PC-9 (cell line): ENCODE results near the gene HOXC9. TPM values are rescaled to one million over a fixed set of nuclear protein-coding genes. Genes with fewer than 3 reads are reported as not detected.

ENCODE experiments used
- BruUV-seq: library from RNA; stranded (reverse); fragments of 400-500 nt; replicated peaks from 2 replicates; lab custom pipeline; 2021; lab: Mats Ljungman, UMichigan
- CTCF ChIA-PET: fragments of 300-600 bp; sonication (Branson Sonifier 250); formaldehyde crosslinking; loops from one replicate; lab custom pipeline; 2022; ENCODE audit warnings: antibody characterized with exemption; lab: Charles Lee
- POLR2A ChIA-PET: fragments of 300-600 bp; sonication (Branson Sonifier 250); formaldehyde crosslinking; loops from one replicate; lab custom pipeline; 2022; ENCODE audit warnings: antibody characterized with exemption; ENCODE audit not compliant: unreplicated experiment; lab: Charles Lee
- DNase-seq, 2 experiments: peaks; one replicate each; pipeline versions ENCODE4 v3.0.0 to v3.0.0-alpha.2; 2015 to 2022; ENCODE audit warnings: mixed read lengths in 1 of 2
- H2AFZ ChIP-seq: fragments of 200-600 bp; sonication (generic); 2 replicates; pipeline ENCODE4 v1.8.1; 2017; ENCODE audit warnings: antibody characterized with exemption
- H3F3A ChIP-seq: fragments of 200-600 bp; sonication (generic); 2 replicates; pipeline ENCODE4 v1.8.1; 2017; ENCODE audit warnings: antibody characterized with exemption, mild to moderate bottlenecking, low read depth; ENCODE audit not compliant: insufficient read depth
- H3K27ac ChIP-seq: fragments of 200-600 bp; sonication (generic); 2 replicates; pipeline ENCODE4 v1.6.1; 2016; ENCODE audit warnings: mixed run types
- H3K27me3 ChIP-seq: fragments of 200-600 bp; sonication (generic); 2 replicates; pipeline ENCODE4 v1.6.1; 2016; ENCODE audit warnings: low read depth, mixed run types; ENCODE audit not compliant: insufficient read depth
- H3K36me3 ChIP-seq: fragments of 200-600 bp; sonication (generic); 2 replicates; pipeline ENCODE4 v1.6.1; 2016; ENCODE audit warnings: low read depth, mixed run types
- H3K4me1 ChIP-seq: fragments of 200-600 bp; sonication (generic); replicated peaks from 2 replicates; pipeline ENCODE4 v1.6.1; 2016; ENCODE audit warnings: mixed run types; ENCODE audit not compliant: insufficient read depth
- H3K4me2 ChIP-seq: fragments of 200-600 bp; sonication (generic); 2 replicates; pipeline ENCODE4 v1.6.1; 2017; ENCODE audit warnings: mixed run types
- H3K4me3 ChIP-seq: fragments of 200-600 bp; sonication (generic); 2 replicates; pipeline ENCODE4 v1.6.1; 2016; ENCODE audit warnings: mixed run types
- H3K79me2 ChIP-seq: fragments of 200-600 bp; sonication (generic); 2 replicates; pipeline ENCODE4 v1.6.1; 2017; ENCODE audit warnings: low read depth, mixed run types
- H3K9me2 ChIP-seq: fragments of 200-600 bp; sonication (generic); 2 replicates; pipeline ENCODE4 v1.8.1; 2017; ENCODE audit warnings: mild to moderate bottlenecking; ENCODE audit not compliant: insufficient read depth
- H3K9me3 ChIP-seq: fragments of 200-600 bp; sonication (generic); 2 replicates; pipeline ENCODE4 v1.8.1; 2016; ENCODE audit warnings: low read depth; ENCODE audit not compliant: insufficient read depth
- H4K20me1 ChIP-seq: fragments of 200-600 bp; sonication (generic); 2 replicates; pipeline ENCODE4 v1.8.1; 2017; ENCODE audit not compliant: insufficient read depth
- CTCF ChIP-seq: fragments of 200-600 bp; sonication (generic); conservative IDR thresholded peaks from 2 replicates; pipeline ENCODE4 v1.6.1; 2017; ENCODE audit warnings: mixed run types, antibody characterized with exemption, mild to moderate bottlenecking, moderate library complexity
- EZH2 ChIP-seq: fragments of 200-600 bp; sonication (generic); IDR thresholded peaks from 2 replicates; pipeline ENCODE4 v1.8.0; 2017; ENCODE audit warnings: antibody characterized with exemption, low read depth
- intact Hi-C: fragments of 100-400 bp; cut with micrococcal nuclease; formaldehyde crosslinking; loops from one replicate; pipeline ENCODE4 v1.10.0; 2022; ENCODE audit not compliant: unreplicated experiment
- total RNA-seq: library from RNA; stranded (reverse); gene quantifications from 2 replicates; pipeline ENCODE4 v1.2.3, GENCODE V29; 2021

HOXC9 gene
- total RNA-seq, 1 experiment from 2014 or later: 10.2 TPM

DNA sequence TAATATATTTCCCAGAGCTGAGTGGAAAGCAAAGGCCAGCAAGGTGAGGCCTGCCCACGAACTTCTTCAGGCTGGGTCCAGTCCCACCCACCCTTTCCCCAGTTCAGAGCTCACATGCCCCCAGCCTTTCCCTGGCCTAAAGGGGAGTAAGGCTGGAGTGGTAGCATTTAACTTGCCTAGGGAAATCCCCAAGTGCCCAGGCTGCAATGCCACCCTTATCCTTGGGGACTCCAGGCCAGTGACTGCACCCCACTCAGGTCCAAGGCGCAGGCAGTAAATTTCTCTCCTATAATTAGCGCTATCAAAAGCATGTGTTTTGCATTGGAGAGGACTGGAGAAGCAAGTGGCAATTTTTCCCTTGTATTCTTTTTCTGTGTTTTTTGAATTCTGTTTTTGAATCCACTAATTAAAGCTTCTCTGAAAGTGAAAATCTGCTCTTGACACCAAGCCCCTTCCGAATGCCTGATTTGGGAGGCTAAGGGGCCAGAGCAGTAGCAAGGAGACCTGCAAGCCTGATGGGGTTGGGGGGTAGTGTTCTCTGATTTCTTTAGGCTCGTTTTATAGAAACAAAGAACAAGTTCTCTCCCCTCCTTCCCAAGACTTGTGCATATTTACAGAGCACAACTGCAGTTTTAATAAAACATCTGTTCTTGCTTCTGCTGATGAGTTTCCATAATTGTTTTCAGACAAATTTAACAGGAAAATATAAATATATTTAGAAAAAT, 24.8 kb downstream of the HOXC9 start:
- Histone ChIP-seq H2AFZ (no peak overlapping the region), H3K4me2 (no peak overlapping the region), H3K79me2 (no peaks in the 10 kb centered on the region), H3K27me3 (no peaks in the 10 kb centered on the region), H4K20me1 (no peaks in the 10 kb centered on the region), H3K36me3 (no peaks in the 10 kb centered on the region), H3F3A (no peaks in the 10 kb centered on the region), H3K9me2 (no peaks in the 10 kb centered on the region), H3K4me1 (no peaks in the 10 kb centered on the region), H3K9me3 (no peaks in the 10 kb centered on the region), H3K4me3 (no peak overlapping the region), H3K27ac (no peak overlapping the region)
- DNase-seq: no peak
- intact Hi-C loops: no loop called here
- no peak for TF ChIP-seq EZH2
- TF ChIP-seq CTCF: no peak
- no TSS peak for BruUV-seq
- POLR2A ChIA-PET: interaction anchor here (0.6 kb wide), 1 partner anchor 200 kb away, joined by 6 read pairs; no protein-coding TSS in a partner anchor
- CTCF ChIA-PET: interaction anchor here (2.1 kb wide), 1 partner anchor 8 kb away, joined by 9 read pairs; the partner anchor contains the start of gene HOXC5

DNA sequence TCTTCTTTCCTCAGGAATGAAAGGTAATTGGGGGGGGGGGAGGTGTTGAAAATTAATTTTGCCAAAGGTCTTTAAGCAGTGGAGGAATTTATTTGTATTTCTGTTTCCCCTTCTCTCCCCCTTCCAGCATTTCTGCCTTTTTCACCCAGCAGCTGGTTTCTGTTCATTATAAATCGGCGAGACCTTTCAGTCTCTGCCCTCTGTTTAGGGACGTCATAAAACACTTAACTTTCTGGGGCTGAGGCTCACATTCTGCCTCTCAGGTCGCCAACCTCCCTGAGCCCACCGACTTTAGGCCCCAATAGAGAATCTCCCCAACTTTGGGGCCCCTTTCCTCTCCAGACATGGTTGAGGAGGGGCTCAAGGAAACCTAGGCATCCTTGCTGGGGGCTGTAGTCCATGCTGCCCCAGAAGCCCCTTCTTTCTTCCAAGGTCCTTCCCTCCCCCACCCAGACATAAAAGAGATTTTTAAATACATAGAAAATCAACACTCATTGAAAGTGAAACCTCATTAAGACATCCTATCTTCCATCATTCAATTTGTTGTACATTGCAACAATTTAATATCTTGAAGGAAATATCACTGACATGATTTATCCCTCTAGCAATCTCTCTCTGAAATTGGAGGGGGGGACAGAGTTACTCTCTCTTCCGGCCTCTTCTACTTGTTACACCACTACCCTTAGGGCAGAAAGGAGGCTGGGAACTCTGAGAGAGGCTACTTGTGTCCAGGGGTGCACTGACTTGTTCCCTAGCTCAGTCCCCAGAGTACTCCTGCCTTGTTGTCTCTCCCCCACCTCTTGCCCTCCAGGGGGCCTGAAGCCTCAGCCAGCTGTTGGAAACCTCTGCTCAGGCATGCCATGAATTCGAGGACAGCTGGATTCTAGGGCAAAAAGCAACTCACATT, 25.8 kb downstream of the HOXC9 start:
- CTCF ChIA-PET: no interaction called here
- no TSS peak for BruUV-seq
- no peak for DNase-seq
- Histone ChIP-seq H3K4me2 (no peak overlapping the region), H2AFZ (no peak overlapping the region), H3K79me2 (no peaks in the 10 kb centered on the region), H3K27ac (no peak overlapping the region), H3F3A (no peaks in the 10 kb centered on the region), H3K4me1 (no peaks in the 10 kb centered on the region), H4K20me1 (no peaks in the 10 kb centered on the region), H3K4me3 (no peak overlapping the region), H3K9me3 (no peaks in the 10 kb centered on the region), H3K36me3 (no peaks in the 10 kb centered on the region), H3K27me3 (no peaks in the 10 kb centered on the region), H3K9me2 (no peaks in the 10 kb centered on the region)
- POLR2A ChIA-PET: interaction anchor here (0.7 kb wide), 1 partner anchor 758 kb away, joined by 56 read pairs; the partner anchor contains the start of gene ESPL1
- intact Hi-C loops: no loop called here
- no peak for TF ChIP-seq EZH2

DNA sequence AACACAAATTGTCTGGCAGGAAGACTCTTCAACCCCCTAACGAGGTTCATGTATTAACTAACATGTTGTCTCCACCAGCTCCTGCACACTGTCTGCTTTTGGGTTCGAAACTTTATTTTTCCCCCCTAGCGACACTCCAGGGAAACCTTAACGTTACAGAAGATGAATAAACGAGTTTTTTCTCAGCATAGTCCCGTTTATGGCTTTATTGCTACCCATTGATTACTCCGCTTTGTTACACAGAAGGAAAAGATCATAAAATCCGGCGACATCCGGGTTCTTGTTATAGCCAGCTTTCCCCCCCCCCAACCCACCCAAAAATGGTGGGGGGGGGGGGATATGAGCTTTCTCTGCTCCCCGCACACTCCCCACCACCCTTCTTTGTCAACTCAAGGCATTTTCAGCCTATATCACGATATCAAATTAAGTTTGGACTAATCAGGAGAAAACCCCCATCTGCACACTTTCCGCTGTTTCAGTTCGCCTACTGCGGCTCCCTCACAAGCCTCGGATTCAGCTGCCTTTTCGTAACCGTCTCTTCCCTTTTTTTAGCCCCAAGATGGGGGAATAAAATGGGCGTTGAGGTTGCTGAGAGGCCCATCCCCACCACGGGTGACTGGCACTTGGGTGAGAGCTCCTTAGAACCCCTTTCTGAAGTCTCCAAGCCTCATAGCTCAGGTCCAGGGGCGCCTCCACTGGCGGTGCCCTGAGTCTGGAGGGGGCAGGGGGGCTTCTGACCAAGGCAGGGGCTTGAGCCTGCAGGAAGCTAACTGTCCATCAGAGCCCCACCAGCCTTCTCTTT, 26.9 kb downstream of the HOXC9 start:
- no peak overlapping the region for H3K27ac ChIP-seq
- H3F3A ChIP-seq: no peaks in the 10 kb centered on the region
- H3K9me3 ChIP-seq: no peaks in the 10 kb centered on the region
- no peak overlapping the region for H2AFZ ChIP-seq
- no peaks in the 10 kb centered on the region for H3K9me2 ChIP-seq
- H4K20me1 ChIP-seq: no peaks in the 10 kb centered on the region
- TF ChIP-seq EZH2 (no peak), CTCF (no peak)
- no TSS peak for BruUV-seq
- H3K4me3 ChIP-seq: no peak overlapping the region
- DNase-seq: no peak
- no peaks in the 10 kb centered on the region for H3K79me2 ChIP-seq
- H3K4me2 ChIP-seq: no peak overlapping the region
- H3K36me3 ChIP-seq: no peaks in the 10 kb centered on the region
- CTCF ChIA-PET: no interaction called here
- intact Hi-C loops: no loop called here
- POLR2A ChIA-PET: no interaction called here
- no peaks in the 10 kb centered on the region for H3K27me3 ChIP-seq
- H3K4me1 ChIP-seq: no peaks in the 10 kb centered on the region
